Femur (tissue), 1 donor: ENCODE results near the gene MRC1.

ENCODE experiments used
- DNase-seq: peaks from one replicate; pipeline ENCODE4 v3.0.0-alpha.2; 2017

Gene MRC1

GRCh38 chr10:17795813-17796594 is 13.1 kb upstream of the MRC1 start:
- no peak for DNase-seq

DNA sequence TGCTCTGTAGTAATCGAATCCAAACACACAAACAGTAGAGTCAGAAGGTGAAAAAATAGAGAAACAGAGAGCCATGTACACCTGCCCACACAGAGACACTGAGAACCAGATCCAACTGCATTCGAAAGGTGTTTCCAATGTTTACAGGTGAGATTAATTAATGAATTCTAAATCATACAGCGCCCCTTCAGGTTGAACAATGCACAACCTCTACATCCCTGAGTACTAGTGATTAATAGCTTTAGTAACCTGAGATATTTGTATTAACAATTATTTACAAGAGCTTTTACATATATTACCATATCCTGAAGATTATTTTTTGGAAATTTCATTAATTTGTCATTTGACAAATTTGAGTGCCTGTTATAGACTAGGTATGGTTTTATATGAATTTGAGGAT is 7.6 kb upstream of the MRC1 start:
- DNase-seq = no peak

DNA sequence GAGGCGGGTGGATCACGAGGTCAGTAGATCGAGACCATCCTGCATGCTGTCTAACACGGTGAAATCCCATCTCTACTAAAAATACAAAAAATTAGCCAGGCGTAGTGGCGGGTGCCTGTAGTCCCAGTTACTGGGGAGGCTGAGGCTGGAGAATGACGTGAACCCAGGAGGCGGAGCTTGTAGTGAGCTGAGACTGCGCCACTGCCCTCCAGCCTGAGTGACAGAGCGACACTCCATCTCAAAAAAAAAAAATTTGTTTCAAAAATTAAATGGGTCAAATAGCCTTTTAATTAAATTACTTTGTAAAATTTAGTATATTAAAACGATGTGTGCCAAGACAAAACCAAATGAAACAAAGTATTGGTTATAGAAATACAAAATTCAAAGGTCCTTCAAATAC is 6.8 kb upstream of the MRC1 start:
- no peak for DNase-seq

- no peak for DNase-seq
These were observed 6.2 kb upstream of the MRC1 start for GRCh38 chr10:17802976-17803375.

DNA sequence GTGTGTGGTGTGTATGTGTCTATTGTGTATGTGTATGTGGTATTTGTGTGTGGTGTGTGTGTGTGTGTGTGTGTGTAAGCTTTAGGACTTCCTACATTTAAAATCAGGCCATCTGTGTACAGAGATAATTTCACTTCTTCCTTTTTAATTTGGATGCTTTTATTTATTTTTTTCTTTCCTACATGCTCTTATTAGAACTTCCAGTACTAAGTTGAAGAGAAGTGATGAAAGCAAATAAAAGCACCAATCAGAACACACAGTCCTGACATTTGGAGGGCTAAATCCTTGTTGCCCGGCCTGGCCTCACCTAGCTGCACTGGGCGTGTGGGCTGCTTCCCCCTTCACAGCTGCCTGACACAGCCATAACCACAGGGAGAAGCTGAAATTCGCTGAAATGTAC is 3.8 kb upstream of the MRC1 start:
- no peak for DNase-seq

DNA sequence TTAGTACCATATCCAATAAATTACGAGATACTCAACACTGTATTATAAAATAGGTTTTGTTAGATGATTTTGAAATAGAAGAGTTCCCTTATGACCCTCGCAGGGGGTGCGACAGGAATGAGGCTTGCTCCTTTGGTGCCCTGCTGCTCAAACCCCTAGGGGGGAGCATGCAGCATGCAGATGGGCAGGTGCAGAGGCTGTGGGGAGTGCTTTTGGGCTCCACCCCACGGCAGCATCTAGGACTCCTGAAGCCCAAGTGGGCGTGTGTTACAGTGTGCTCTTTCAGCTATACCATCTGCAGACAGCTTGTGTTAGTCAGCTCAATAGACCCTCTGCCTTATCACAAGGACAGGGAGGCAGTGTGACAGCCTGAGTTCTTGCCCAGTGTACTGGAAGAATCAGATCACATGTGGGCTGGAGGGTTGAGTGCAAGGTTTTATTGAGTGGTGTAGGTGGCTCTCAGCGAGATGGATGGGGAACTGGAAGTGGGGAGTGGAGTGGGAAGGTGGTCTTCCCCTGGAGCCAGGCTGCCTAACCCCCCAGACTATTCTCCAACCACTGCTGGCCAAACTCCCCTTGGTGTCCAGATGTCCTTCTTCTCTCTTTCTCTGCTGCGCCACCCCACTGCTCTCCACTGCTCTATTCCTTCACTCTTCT is 3.1 kb upstream of the MRC1 start:
- DNase-seq = no peak

- DNase-seq = no peak
These were observed 2.2 kb downstream of the MRC1 start for GRCh38 chr10:17811146-17811865.

- DNase-seq = no peak
These were observed 5.8 kb downstream of the MRC1 start for GRCh38 chr10:17814973-17815372.

DNA sequence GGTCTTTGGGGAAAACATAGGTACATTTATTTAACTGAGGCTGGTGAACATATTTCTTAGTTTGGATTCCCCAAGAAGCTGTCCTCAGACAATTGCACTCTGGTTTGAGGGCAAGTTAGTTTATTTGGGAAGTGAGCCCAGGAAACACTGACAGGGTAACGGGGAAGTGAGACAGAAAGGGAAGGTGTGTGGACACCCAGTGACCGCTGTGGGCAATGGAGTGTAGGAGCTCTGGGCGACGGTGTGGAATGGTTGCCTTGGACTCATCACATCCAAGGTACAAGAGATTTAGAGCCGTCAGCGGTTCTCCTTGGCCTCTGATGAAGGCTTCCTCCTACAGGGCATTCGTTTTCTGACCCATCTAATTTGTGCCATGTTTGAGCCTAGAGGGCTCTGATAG is 7.1 kb downstream of the MRC1 start:
- no peak for DNase-seq

- no peak for DNase-seq
These were observed 8.2 kb downstream of the MRC1 start for GRCh38 chr10:17817316-17817715.

DNA sequence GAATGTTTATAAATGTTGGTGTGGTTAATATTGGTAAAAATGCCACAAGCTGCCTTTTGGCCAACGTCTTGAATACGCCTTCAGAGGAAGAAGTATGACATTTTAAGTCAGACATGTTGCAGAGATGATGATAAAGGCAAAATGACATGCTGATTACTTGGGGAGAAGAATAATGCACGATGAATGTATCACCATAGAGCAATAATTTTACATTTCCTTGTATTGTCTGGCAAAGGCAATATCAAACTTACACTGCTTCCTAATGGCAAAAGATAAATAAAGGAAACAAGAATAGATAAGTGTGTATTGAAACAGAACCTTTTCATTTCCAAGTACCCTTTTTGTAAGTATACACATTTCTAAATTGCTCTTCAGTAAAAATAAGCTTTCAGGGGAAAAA is 8.6 kb downstream of the MRC1 start:
- DNase-seq = no peak

DNA sequence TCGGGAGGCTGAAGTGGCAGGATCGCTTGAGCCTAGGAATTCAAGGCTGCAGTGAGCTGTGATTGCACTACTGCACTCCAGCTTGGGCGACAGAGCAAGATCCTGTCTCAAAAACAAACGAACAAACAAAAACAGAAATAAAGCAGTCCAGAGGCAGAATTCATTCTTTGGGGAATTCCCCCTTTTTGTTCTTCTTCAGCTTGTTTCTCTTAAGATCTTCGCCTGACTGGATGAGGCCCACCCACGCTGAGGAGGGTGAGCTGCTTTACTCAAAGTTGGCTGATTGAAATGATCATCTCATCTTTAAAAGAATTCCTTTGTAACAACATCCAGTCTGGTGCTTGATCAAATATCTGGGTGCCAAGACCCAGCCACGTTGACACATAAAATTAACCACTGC is 10.7 kb downstream of the MRC1 start:
- DNase-seq = no peak

DNA sequence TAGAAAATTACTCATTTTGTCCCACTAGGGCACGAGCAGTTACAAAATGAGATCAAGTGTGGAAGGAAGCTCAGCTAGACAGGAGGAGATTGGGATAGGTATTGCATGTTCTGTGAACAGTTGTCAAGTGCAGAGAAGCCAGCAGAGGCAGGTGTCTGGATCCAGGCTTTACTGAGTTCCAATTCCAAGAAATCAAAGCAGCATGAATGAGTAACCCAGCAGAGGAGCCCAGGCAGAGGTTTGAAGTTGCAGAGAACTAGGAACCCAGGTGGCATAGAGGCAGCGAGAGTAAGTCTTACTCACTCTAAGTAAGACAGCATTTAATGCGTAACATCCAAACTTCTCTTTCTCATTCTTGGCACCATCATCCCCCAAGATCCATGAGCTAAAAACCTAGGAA is 11.8 kb downstream of the MRC1 start:
- DNase-seq = no peak

DNA sequence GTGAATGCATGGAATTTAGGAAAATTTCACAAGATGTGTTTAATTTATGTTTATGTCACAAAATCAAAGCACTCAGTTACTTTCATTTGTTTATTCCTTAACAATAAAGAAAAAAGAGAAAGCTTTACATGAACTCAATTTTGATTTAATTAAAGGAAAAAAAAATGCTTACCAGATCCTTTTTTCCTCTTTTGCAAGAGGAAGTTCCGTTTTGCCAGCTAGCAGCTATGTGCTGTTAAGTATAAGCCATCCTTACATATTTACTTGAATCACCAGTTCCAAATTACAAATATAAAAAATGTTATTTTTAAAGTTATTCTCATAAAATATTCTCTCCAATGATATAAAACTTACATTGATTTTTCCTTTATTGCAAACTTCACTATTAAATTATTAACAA is 12.7 kb downstream of the MRC1 start:
- DNase-seq = no peak

GRCh38 chr10:17831341-17831740 is 22.2 kb downstream of the MRC1 start:
- DNase-seq = no peak

DNA sequence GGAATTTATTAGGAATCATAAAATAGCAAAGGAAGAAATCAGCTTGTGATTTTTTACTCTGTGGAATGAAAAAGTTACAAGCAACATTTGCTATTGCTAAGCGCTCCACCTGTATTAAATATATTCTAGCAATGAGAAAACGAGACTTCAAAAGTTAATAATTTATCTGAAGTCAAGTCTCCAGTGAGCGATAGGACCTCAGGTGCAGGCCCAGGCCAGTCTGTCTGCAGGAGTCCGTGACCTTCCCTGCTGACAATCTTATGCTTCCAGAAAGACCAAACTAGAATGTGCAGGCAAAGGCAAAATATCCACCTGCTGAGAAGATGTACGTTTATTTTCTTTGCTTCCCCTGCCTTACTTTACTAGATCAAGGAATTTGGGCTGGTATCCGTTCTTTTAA is 22.7 kb downstream of the MRC1 start:
- DNase-seq = no peak

GRCh38 chr10:17833656-17834055 is 24.5 kb downstream of the MRC1 start:
- DNase-seq = no peak

DNA sequence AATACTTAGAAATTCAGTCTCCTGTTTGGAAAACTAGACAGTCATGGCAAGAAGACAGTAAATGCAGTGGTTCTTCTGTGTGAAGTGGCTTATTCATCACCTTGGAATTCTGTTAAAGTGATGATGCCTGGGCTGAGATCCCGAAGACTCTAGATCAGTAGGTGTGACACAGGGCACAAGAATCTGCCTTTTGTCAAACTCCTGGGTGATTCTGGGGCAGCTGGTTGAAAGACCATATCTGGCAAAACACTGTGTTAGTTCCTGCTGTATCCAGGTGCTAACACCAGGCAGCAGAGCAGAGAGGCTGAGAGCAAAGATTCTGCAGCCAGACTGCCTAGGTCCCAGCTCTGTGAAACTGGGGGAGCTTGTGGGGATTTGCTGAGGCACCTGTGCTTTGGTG is 26.5 kb downstream of the MRC1 start:
- DNase-seq = no peak

DNA sequence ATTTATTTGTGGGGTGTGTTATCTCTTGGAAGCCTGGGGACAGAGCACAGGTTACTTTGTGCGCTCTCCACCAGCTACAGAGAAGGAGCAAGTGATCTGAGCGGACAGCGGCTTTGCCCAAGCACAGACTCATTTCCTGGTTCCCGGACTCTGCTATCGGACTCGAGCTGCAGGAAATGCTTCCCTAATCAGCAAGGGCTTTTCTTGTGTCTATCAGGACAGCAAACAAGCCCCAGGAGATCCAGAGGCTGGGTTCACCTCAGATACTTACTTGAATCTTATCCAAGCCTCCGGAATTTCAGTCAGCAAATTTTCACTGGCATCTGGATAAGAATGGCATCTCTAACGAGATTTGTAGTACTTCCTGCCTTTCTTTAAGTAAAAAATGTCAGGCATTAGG is 27.8 kb downstream of the MRC1 start:
- peak; percentile 43 for DNase-seq

DNA sequence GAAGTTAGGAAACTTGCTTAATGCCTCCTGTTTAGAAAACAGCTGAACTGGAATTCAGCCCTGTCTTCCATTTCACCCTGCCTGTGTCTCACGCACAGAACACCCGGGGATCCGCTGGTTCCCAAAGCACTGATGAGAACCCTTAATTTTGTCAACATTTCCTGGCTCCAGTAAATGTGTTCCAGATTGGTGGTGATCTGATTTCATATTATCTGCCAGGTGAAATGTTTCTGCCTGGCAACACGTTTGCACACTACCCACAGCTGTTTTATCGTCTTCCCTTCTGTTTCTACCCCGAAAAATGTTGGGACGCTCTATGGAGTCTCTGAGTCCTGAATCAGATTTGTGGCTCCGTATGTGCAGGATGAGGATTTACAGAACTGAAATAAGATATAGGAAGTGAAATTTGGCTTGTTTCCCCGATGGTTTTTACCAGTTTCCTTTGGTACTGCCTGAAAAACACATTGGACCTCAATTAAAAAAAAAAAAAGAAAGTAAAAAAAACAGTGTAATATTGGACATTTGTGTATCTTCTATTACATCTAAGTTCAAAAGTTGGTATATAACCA is 29.0 kb downstream of the MRC1 start:
- no peak for DNase-seq

DNA sequence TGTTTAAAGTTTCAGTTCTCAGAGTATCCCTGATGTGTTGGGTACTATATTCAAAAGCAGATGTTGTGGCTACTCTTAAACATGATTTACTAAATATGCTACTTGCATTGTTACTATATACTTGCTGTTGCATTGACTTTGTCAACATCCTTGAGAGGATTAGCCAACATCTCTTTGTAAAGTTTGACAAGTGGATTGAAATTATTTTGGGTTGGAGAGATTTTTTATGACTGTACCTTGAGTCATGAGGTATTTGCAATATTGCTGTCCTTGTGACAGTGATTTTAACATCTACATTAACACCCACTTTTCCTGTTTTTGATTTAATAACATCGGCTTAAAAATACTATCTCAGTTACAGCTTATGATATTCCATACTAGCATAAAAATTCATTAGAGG is 31.9 kb downstream of the MRC1 start:
- DNase-seq = no peak

GRCh38 chr10:17842641-17843040 is 33.5 kb downstream of the MRC1 start:
- no peak for DNase-seq

DNA sequence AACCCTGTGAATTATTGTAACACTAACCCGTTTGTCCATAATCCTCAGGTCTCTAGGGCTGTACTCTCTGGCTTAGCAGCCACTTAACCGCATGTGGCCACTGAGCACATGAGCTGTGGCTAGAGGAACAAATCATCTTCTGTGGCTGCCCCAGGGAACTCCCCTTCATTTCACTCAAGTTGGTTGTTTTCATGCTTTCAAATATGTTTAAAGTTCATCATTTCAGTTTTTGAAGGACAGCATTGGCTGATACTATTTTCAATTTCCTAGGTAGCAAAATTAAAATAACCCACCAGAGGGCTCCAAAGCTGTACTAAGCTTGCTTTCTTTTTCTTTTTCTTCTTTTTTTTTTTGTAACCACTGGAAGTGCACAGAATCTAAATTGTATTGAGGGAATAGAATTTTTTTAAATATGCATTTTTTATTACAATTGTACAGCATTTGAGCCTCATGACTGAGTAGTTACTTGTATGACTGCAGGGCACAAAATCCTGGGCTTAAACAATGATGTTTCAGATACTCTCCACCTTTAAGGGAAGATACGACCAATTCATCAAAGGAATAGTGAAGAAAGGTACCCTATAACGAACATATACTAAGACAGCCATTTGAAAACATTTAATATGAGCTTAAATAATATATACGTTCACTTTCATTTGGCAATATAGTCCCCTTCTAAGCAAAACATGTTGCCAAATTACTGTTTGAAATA is 38.6 kb downstream of the MRC1 start:
- DNase-seq = no peak
